Neuronal stem cell (in vitro differentiated cells): ENCODE measurements around the gene APOBEC2.
"Not testable (repeated sequence)": the region's sequence is repeated elsewhere in the genome, so short reads cannot be mapped to it uniquely, and the experiment has no call there.

Experiments
- DNase-seq: peaks from one replicate; pipeline ENCODE4 v3.0.0-alpha.2; 2013; ENCODE audit warnings: low spot score
- H2AFZ ChIP-seq: one replicate; pipeline ENCODE4 v1.6.1; 2013; ENCODE audit warnings: mild to moderate bottlenecking, low read length, inconsistent platforms
- H2AK5ac ChIP-seq: 2 replicates; pipeline ENCODE4 v1.6.1; 2013; ENCODE audit warnings: low read depth, mild to moderate bottlenecking, inconsistent platforms, low read length, moderate library complexity, mixed read lengths
- H2BK120ac ChIP-seq: 2 replicates; pipeline ENCODE4 v1.6.1; 2013; ENCODE audit warnings: low read depth, mild to moderate bottlenecking, inconsistent platforms, low read length, moderate library complexity, mixed read lengths
- H2BK12ac ChIP-seq: one replicate; pipeline ENCODE4 v1.6.1; 2013; ENCODE audit warnings: low read length, inconsistent platforms
- H2BK15ac ChIP-seq: 2 replicates; pipeline ENCODE4 v1.6.1; 2013; ENCODE audit warnings: mild to moderate bottlenecking, low read length, inconsistent platforms, mixed read lengths
- H2BK5ac ChIP-seq: one replicate; pipeline ENCODE4 v1.6.1; 2013; ENCODE audit warnings: inconsistent platforms, mild to moderate bottlenecking, low read length, moderate library complexity
- H3K14ac ChIP-seq: one replicate; pipeline ENCODE4 v1.6.1; 2013; ENCODE audit warnings: low read length, inconsistent platforms
- H3K18ac ChIP-seq: 2 replicates; pipeline ENCODE4 v1.6.1; 2013; ENCODE audit warnings: low read length, inconsistent platforms
- H3K23ac ChIP-seq: 2 replicates; pipeline ENCODE4 v1.6.1; 2013; ENCODE audit warnings: low read depth, mild to moderate bottlenecking, mixed read lengths, low read length, inconsistent platforms; ENCODE audit not compliant: poor library complexity
- H3K27ac ChIP-seq: replicated peaks from 3 replicates; pipeline ENCODE4 v1.5.1; 2013; ENCODE audit warnings: low read length, inconsistent platforms
- H3K27me3 ChIP-seq, 3 experiments: 2 replicates each; pipeline ENCODE4 v1.6.1; 2013; ENCODE audit warnings: low read length in 3 of 3, mild to moderate bottlenecking in 2 of 3, inconsistent platforms in 1 of 3, low read depth in 1 of 3, mixed read lengths in 1 of 3, moderate library complexity in 1 of 3; ENCODE audit not compliant: control insufficient read depth in 3 of 3, insufficient read depth in 3 of 3
- H3K36me3 ChIP-seq, 2 donors: replicated peaks in 1 of 2; 2 replicates each; pipeline ENCODE4 v1.6.1; 2013; ENCODE audit warnings: low read length in 2 of 2; ENCODE audit not compliant: control insufficient read depth in 2 of 2, insufficient read depth in 2 of 2
- H3K4ac ChIP-seq: 2 replicates; pipeline ENCODE4 v1.6.1; 2013; ENCODE audit warnings: inconsistent platforms, mild to moderate bottlenecking, low read length, moderate library complexity
- H3K4me1 ChIP-seq, 2 donors: 1 replicate in 1 of 2; 2 replicates in 1 of 2; pipeline ENCODE4 v1.6.1; 2013; ENCODE audit warnings: low read length in 2 of 2, low read depth in 1 of 2; ENCODE audit not compliant: control insufficient read depth in 2 of 2, insufficient read depth in 1 of 2
- H3K4me2 ChIP-seq: one replicate; pipeline ENCODE4 v1.6.1; 2013; ENCODE audit warnings: mild to moderate bottlenecking, low read length, inconsistent platforms; ENCODE audit not compliant: insufficient read depth, poor library complexity, severe bottlenecking
- H3K4me3 ChIP-seq, 2 donors: 2 replicates each; pipeline ENCODE4 v1.5.1; 2013; ENCODE audit warnings: low read length in 2 of 2, mild to moderate bottlenecking in 2 of 2, inconsistent platforms in 1 of 2, moderate library complexity in 1 of 2
- H3K79me1 ChIP-seq: one replicate; pipeline ENCODE4 v1.6.1; 2013; ENCODE audit warnings: low read depth, mild to moderate bottlenecking, inconsistent platforms, low read length, moderate library complexity
- H3K9ac ChIP-seq: one replicate; pipeline ENCODE4 v1.6.1; 2013; ENCODE audit warnings: mild to moderate bottlenecking, low read depth, low read length, inconsistent platforms; ENCODE audit not compliant: poor library complexity
- H3K9me3 ChIP-seq, 2 donors: replicated peaks in 1 of 2; 2 replicates each; pipeline versions ENCODE3 to v1.6.1; 2013; ENCODE audit warnings: low read length in 2 of 2, mild to moderate bottlenecking in 2 of 2, inconsistent platforms in 1 of 2, low read depth in 1 of 2, mixed read lengths in 1 of 2, moderate library complexity in 1 of 2; ENCODE audit not compliant: control insufficient read depth in 2 of 2, insufficient read depth in 1 of 2
- H4K8ac ChIP-seq: one replicate; pipeline ENCODE4 v1.6.1; 2013; ENCODE audit warnings: low read depth, mild to moderate bottlenecking, inconsistent platforms, low read length, moderate library complexity
- H4K91ac ChIP-seq: one replicate; pipeline ENCODE4 v1.6.1; 2013; ENCODE audit warnings: low read length, low read depth, mild to moderate bottlenecking, inconsistent platforms; ENCODE audit not compliant: poor library complexity
- WGBS, 2 donors: extraction: QIAGEN DNeasy Blood & Tissue Kit; methylation state at CpG; one replicate each; pipeline ENCODE4 v1.1.7; 2013; ENCODE audit warnings: missing lambda C conversion rate in 2 of 2, mixed read lengths in 1 of 2; ENCODE audit not compliant: insufficient read length in 2 of 2, insufficient replicate concordance in 1 of 2; ENCODE audit errors: extremely low coverage in 2 of 2; 5-methylcytosine and 5-hydroxymethylcytosine counted together

The APOBEC2 gene

DNA sequence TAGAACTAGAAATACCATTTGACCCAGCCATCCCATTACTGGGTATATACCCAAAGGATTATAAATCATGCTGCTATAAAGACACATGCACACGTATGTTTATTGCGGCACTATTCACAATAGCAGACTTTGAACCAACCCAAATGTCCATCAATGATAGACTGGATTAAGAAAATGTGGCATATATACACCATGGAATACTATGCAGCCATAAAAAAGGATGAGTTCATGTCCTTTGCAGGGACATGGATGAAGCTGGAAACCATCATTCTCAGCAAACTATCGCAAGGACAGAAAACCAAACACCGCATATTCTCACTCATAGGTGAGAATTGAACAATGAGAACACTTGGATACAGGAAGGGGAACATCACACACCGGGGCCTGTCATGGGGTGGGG, 37.1 kb upstream of the APOBEC2 start:
- not testable (repeated sequence) for H2BK120ac ChIP-seq, H4K91ac ChIP-seq
- no CpG with 5 or more reads among the region's 5 CpGs for WGBS, 2 donors

GRCh38 chr6:41017663-41018062, 35.3 kb upstream of the APOBEC2 start:
- no peaks in the 10 kb centered on the region for H3K4me1 ChIP-seq
- H3K18ac ChIP-seq = no peak overlapping the region
- H2BK120ac ChIP-seq = no peak overlapping the region
- H3K27me3 ChIP-seq = no peaks in the 10 kb centered on the region
- no peak overlapping the region for H2AFZ ChIP-seq
- no peaks in the 10 kb centered on the region for H3K36me3 ChIP-seq
- no peak overlapping the region for H2BK5ac ChIP-seq
- no peaks in the 10 kb centered on the region for H3K79me1 ChIP-seq
- H3K27ac ChIP-seq = no peak overlapping the region
- no peak overlapping the region for H3K9ac ChIP-seq
- H3K9me3 ChIP-seq = peaks cover 0 to 2% of the 10 kb centered on the region in 2 donors
- H3K4me3 ChIP-seq = no peak overlapping the region
- no peak overlapping the region for H3K4ac ChIP-seq
- H3K23ac ChIP-seq = no peak overlapping the region
- WGBS, 2 donors = no CpG with 5 or more reads among the region's 1 CpG
- no peak overlapping the region for H4K91ac ChIP-seq
- no peak overlapping the region for H3K14ac ChIP-seq
- no peak overlapping the region for H3K4me2 ChIP-seq
- no peak overlapping the region for H4K8ac ChIP-seq
- no peak overlapping the region for H2BK12ac ChIP-seq
- DNase-seq = no peak
- H2AK5ac ChIP-seq = no peak overlapping the region
- H2BK15ac ChIP-seq = no peak overlapping the region

More for the DNA sequence above, 37.1 kb upstream of the APOBEC2 start:
- not testable (repeated sequence) for H3K23ac ChIP-seq, H3K4me2 ChIP-seq, H3K27me3 ChIP-seq, H2BK15ac ChIP-seq, H2AFZ ChIP-seq, H3K14ac ChIP-seq, H2AK5ac ChIP-seq, H3K9ac ChIP-seq, H4K8ac ChIP-seq, H2BK5ac ChIP-seq, H3K79me1 ChIP-seq, H3K4ac ChIP-seq, H3K9me3 ChIP-seq, H3K18ac ChIP-seq, H3K4me1 ChIP-seq, H3K4me3 ChIP-seq, H3K27ac ChIP-seq, H2BK12ac ChIP-seq, DNase-seq, H3K36me3 ChIP-seq

GRCh38 chr6:41021832-41022231, 31.2 kb upstream of the APOBEC2 start:
- no peak overlapping the region for H2BK12ac ChIP-seq
- no peak overlapping the region for H3K4ac ChIP-seq
- H3K36me3 ChIP-seq = no peaks in the 10 kb centered on the region
- no peak overlapping the region for H3K27ac ChIP-seq
- H3K4me1 ChIP-seq = no peaks in the 10 kb centered on the region
- H3K14ac ChIP-seq = no peak overlapping the region
- no peak overlapping the region for H3K9ac ChIP-seq
- no peak overlapping the region for H4K91ac ChIP-seq
- H3K23ac ChIP-seq = no peak overlapping the region
- WGBS, 2 donors = no CpG with 5 or more reads among the region's 3 CpGs
- no peaks in the 10 kb centered on the region for H3K27me3 ChIP-seq
- no peak overlapping the region for H2BK120ac ChIP-seq
- no peak overlapping the region for H3K4me2 ChIP-seq
- H3K18ac ChIP-seq = no peak overlapping the region
- H2AK5ac ChIP-seq = no peak overlapping the region
- no peak overlapping the region for H2BK15ac ChIP-seq
- DNase-seq = no peak
- H4K8ac ChIP-seq = no peak overlapping the region
- H3K79me1 ChIP-seq = no peaks in the 10 kb centered on the region
- H2AFZ ChIP-seq = no peak overlapping the region
- no peak overlapping the region for H3K4me3 ChIP-seq
- no peaks in the 10 kb centered on the region for H3K9me3 ChIP-seq
- no peak overlapping the region for H2BK5ac ChIP-seq

GRCh38 chr6:41022294-41022693, 30.7 kb upstream of the APOBEC2 start:
- H3K79me1 ChIP-seq = no peaks in the 10 kb centered on the region
- H3K27ac ChIP-seq = no peak overlapping the region
- H2AFZ ChIP-seq = no peak overlapping the region
- no peaks in the 10 kb centered on the region for H3K27me3 ChIP-seq
- H2BK15ac ChIP-seq = no peak overlapping the region
- H3K36me3 ChIP-seq = no peaks in the 10 kb centered on the region
- no peak overlapping the region for H3K18ac ChIP-seq
- H3K14ac ChIP-seq = no peak overlapping the region
- H4K91ac ChIP-seq = no peak overlapping the region
- H2BK12ac ChIP-seq = no peak overlapping the region
- no peak overlapping the region for H3K4me3 ChIP-seq
- H2AK5ac ChIP-seq = no peak overlapping the region
- H4K8ac ChIP-seq = no peak overlapping the region
- H3K23ac ChIP-seq = no peak overlapping the region
- no peak overlapping the region for H3K9ac ChIP-seq
- no peak overlapping the region for H2BK5ac ChIP-seq
- peaks cover 2 to 3% of the 10 kb centered on the region in 2 donors for H3K4me1 ChIP-seq
- no peak overlapping the region for H3K4me2 ChIP-seq
- H3K9me3 ChIP-seq = no peaks in the 10 kb centered on the region
- no peak overlapping the region for H3K4ac ChIP-seq
- no peak overlapping the region for H2BK120ac ChIP-seq
- DNase-seq = no peak
